ENCODE measurements around the gene TMEM205. TPM values are rescaled to one million over a fixed set of nuclear protein-coding genes. Genes with fewer than 3 reads are reported as not detected.

Gene TMEM205
- total and polyA plus RNA-seq, 2 experiments from 2014 or later, result 188 to 199 TPM

- TF ChIP-seq EZH2 (IDR thresholded peaks at IDR 0.05; ENCODE audit: borderline replicate concordance) (no peak), CTCF (IDR thresholded peaks at IDR 0.05; ENCODE audit: poor library complexity) (no peak), EZH2phosphoT487 (IDR thresholded peaks at IDR 0.05; ENCODE audit: low read depth, severe bottlenecking, unreplicated experiment) (no peak)
- H3K36me3 ChIP-seq (replicated peaks; ENCODE audit: insufficient read depth, low read depth), result no peaks in the 10 kb centered on the region
These were observed 19.6 kb upstream of the TMEM205 start for GRCh38 chr19:11365557-11366117.

GRCh38 chr19:11364935-11365334 lies 18.9 kb upstream of the TMEM205 start:
- no peak for DNase-seq (ENCODE audit: low spot score)
- no peak overlapping the region for H3K27ac ChIP-seq
- H3K4me3 ChIP-seq, result no peak overlapping the region
- no peaks in the 10 kb centered on the region for H3K9me3 ChIP-seq (ENCODE audit: low read depth)
- H3K9me2 ChIP-seq (replicated peaks; ENCODE audit: insufficient read depth), result no peaks in the 10 kb centered on the region
- TF ChIP-seq CTCF (IDR thresholded peaks at IDR 0.05; ENCODE audit: poor library complexity) (no peak), EZH2 (IDR thresholded peaks at IDR 0.05; ENCODE audit: borderline replicate concordance) (no peak), EZH2phosphoT487 (IDR thresholded peaks at IDR 0.05; ENCODE audit: low read depth, severe bottlenecking, unreplicated experiment) (no peak)
- no peak overlapping the region for H2AFZ ChIP-seq
- no peaks in the 10 kb centered on the region for H3K36me3 ChIP-seq (replicated peaks; ENCODE audit: insufficient read depth, low read depth)
- 86% methylated on average over 5 of the region's 5 CpGs for WGBS (ENCODE audit: low lambda C conversion rate, missing lambda C conversion rate)
- no peaks in the 10 kb centered on the region for H3K79me2 ChIP-seq
- H4K20me1 ChIP-seq (ENCODE audit: insufficient read depth, poor library complexity, severe bottlenecking), result no peaks in the 10 kb centered on the region
- H3K4me2 ChIP-seq, result no peak overlapping the region
- H3K4me1 ChIP-seq (ENCODE audit: insufficient read depth), result no peaks in the 10 kb centered on the region
- H3K27me3 ChIP-seq, result no peaks in the 10 kb centered on the region

More at GRCh38 chr19:11365557-11366117, 19.6 kb upstream of the TMEM205 start:
- Histone ChIP-seq H3K4me3 (no peak overlapping the region), H3K79me2 (no peaks in the 10 kb centered on the region), H3K9me2 (replicated peaks; ENCODE audit: insufficient read depth) (no peaks in the 10 kb centered on the region), H2AFZ (no peak overlapping the region), H3K27me3 (no peaks in the 10 kb centered on the region), H3K4me1 (ENCODE audit: insufficient read depth) (no peaks in the 10 kb centered on the region), H3K9me3 (ENCODE audit: low read depth) (no peaks in the 10 kb centered on the region), H3K27ac (no peak overlapping the region), H3K4me2 (no peak overlapping the region), H4K20me1 (ENCODE audit: insufficient read depth, poor library complexity, severe bottlenecking) (no peaks in the 10 kb centered on the region)
- WGBS (ENCODE audit: low lambda C conversion rate, missing lambda C conversion rate), result 92% methylated on average over 7 of the region's 7 CpGs
- DNase-seq (ENCODE audit: low spot score), result no peak

GRCh38 chr19:11364296-11364904 lies 18.3 kb upstream of the TMEM205 start:
- WGBS (ENCODE audit: low lambda C conversion rate, missing lambda C conversion rate), result 96% methylated on average over 20 of the region's 28 CpGs
- DNase-seq (ENCODE audit: low spot score), result no peak

More at GRCh38 chr19:11364296-11364904, 18.3 kb upstream of the TMEM205 start:
- no peak overlapping the region for H3K4me3 ChIP-seq
- no peaks in the 10 kb centered on the region for H3K9me3 ChIP-seq (ENCODE audit: low read depth)
- no peaks in the 10 kb centered on the region for H3K79me2 ChIP-seq
- H3K27ac ChIP-seq, result no peak overlapping the region
- no peaks in the 10 kb centered on the region for H3K4me1 ChIP-seq (ENCODE audit: insufficient read depth)
- H3K9me2 ChIP-seq (replicated peaks; ENCODE audit: insufficient read depth), result no peaks in the 10 kb centered on the region
- no peaks in the 10 kb centered on the region for H4K20me1 ChIP-seq (ENCODE audit: insufficient read depth, poor library complexity, severe bottlenecking)
- no peaks in the 10 kb centered on the region for H3K27me3 ChIP-seq
- TF ChIP-seq EZH2 (IDR thresholded peaks at IDR 0.05; ENCODE audit: borderline replicate concordance), result no peak
- TF ChIP-seq CTCF (IDR thresholded peaks at IDR 0.05; ENCODE audit: poor library complexity), result no peak
- no peak for TF ChIP-seq EZH2phosphoT487 (IDR thresholded peaks at IDR 0.05; ENCODE audit: low read depth, severe bottlenecking, unreplicated experiment)
- H3K4me2 ChIP-seq, result no peak overlapping the region
- no peaks in the 10 kb centered on the region for H3K36me3 ChIP-seq (replicated peaks; ENCODE audit: insufficient read depth, low read depth)
- H2AFZ ChIP-seq, result no peak overlapping the region

All from hepatocyte (in vitro differentiated cells).